ENCODE measurements around the gene TCF7L2. TPM values are rescaled to one million over a fixed set of nuclear protein-coding genes. Genes with fewer than 3 reads are reported as not detected.

The TCF7L2 gene
- total RNA-seq, 2 experiments from 2014 or later: 1.3 to 8.5 TPM

DNA sequence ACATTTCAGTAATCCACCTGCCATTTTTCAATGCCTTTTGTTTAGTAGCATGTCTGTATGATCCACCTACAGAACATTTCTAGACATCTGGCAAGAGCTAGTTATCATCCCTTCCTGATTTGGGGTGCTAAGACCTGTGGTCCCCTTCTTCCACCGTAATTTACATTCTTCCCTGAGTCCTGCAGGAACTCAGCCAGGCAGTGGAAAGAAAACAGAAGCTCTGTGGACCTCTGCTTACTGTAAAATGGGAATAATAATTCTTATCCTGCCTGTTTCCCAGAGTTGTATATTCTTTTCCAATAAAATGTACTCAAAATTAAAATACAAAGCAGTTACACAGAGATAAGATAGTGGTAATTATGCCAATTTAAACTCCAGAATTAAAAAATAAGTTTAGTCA, 126.9 kb downstream of the TCF7L2 start:
- ChIA-PET POLR2A (interaction anchor here (1.0 to 1.1 kb wide), 2 partner anchors 11 to 12 kb away, joined by 3 read pairs; no protein-coding TSS in a partner anchor), CTCF (ENCODE audit: unreplicated experiment) (no interaction called here)
- Histone ChIP-seq H3K36me3 (ENCODE audit: insufficient read depth, low read length) (no peaks in the 10 kb centered on the region), H4K20me1 (ENCODE audit: insufficient read depth, low read length) (no peaks in the 10 kb centered on the region), H3K9me3 (ENCODE audit: low read length) (no peaks in the 10 kb centered on the region), H3K4me3 (ENCODE audit: low read depth, low read length, poor library complexity, severe bottlenecking) (no peak overlapping the region), H3K4me1 (ENCODE audit: insufficient read depth, low read length, poor library complexity, severe bottlenecking) (no peaks in the 10 kb centered on the region), H3K4me2 (ENCODE audit: low read length) (no peak overlapping the region), H3K9me2 (ENCODE audit: insufficient read depth, low read length) (no peaks in the 10 kb centered on the region), H2AFZ (ENCODE audit: low read length) (no peak overlapping the region), H3K27ac (ENCODE audit: low read depth, low read length, poor library complexity, severe bottlenecking) (no peak overlapping the region), H3K79me2 (ENCODE audit: insufficient read depth, low read depth, low read length) (no peaks in the 10 kb centered on the region)
- intact Hi-C loops (cut with micrococcal nuclease; ENCODE audit: unreplicated experiment): no loop called here
- TF ChIP-seq EZH2phosphoT487 (IDR thresholded peaks at IDR 0.05; ENCODE audit: borderline replicate concordance, low read depth, low read length): no peak
- TF ChIP-seq, protein P1, sequence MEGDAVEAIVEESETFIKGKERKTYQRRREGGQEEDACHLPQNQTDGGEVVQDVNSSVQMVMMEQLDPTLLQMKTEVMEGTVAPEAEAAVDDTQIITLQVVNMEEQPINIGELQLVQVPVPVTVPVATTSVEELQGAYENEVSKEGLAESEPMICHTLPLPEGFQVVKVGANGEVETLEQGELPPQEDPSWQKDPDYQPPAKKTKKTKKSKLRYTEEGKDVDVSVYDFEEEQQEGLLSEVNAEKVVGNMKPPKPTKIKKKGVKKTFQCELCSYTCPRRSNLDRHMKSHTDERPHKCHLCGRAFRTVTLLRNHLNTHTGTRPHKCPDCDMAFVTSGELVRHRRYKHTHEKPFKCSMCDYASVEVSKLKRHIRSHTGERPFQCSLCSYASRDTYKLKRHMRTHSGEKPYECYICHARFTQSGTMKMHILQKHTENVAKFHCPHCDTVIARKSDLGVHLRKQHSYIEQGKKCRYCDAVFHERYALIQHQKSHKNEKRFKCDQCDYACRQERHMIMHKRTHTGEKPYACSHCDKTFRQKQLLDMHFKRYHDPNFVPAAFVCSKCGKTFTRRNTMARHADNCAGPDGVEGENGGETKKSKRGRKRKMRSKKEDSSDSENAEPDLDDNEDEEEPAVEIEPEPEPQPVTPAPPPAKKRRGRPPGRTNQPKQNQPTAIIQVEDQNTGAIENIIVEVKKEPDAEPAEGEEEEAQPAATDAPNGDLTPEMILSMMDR (conservative IDR thresholded peaks at IDR 0.05; ENCODE audit: low read length): no peak
- no TSS peak for BruUV-seq (replicated peaks)
- no peak for DNase-seq (ENCODE audit: low spot score)

DNA sequence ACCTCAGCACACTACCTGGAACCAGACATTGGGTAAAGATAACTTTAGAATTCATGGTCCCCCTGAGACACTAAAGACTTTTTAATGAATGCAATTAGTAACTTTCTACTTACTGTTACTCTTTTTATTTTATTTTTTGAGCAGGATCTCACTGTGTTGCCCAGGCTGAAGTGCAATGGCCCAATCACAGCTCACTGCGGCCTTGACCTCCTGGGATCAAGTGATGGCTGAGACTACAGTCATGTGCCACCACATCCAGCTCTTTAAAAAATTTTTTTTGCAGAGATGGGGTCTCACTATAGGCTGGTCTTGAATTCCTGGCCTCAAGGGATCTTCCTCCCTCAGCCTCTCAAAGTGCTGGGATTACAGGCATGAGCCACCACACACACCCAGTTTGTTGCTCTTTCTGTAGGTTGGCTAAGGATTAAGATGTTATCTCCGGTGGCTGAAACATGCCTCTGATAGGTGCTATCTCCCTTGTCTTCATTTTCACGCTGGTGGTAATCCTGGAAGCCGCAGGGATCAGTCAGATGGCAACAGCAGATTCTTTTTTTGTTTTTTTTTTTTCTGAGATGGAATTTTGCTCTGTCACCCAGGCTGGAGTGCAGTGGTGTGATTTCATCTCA, 128.3 kb downstream of the TCF7L2 start:
- H2AFZ ChIP-seq (ENCODE audit: low read length): no peak overlapping the region
- CTCF ChIA-PET (ENCODE audit: unreplicated experiment): no interaction called here
- no peaks in the 10 kb centered on the region for H3K79me2 ChIP-seq (ENCODE audit: insufficient read depth, low read depth, low read length)
- no peaks in the 10 kb centered on the region for H3K36me3 ChIP-seq (ENCODE audit: insufficient read depth, low read length)
- H3K4me2 ChIP-seq (ENCODE audit: low read length): no peak overlapping the region
- POLR2A ChIA-PET: interaction anchor here (0.7 kb wide), 1 partner anchor 16 kb away, joined by 3 read pairs; no protein-coding TSS in a partner anchor
- H3K9me3 ChIP-seq (ENCODE audit: low read length): no peaks in the 10 kb centered on the region
- H3K9me2 ChIP-seq (ENCODE audit: insufficient read depth, low read length): no peaks in the 10 kb centered on the region
- DNase-seq (ENCODE audit: low spot score): no peak
- H4K20me1 ChIP-seq (ENCODE audit: insufficient read depth, low read length): no peaks in the 10 kb centered on the region
- no peak overlapping the region for H3K4me3 ChIP-seq (ENCODE audit: low read depth, low read length, poor library complexity, severe bottlenecking)
- BruUV-seq (replicated peaks): no TSS peak
- H3K27ac ChIP-seq (ENCODE audit: low read depth, low read length, poor library complexity, severe bottlenecking): no peak overlapping the region
- H3K4me1 ChIP-seq (ENCODE audit: insufficient read depth, low read length, poor library complexity, severe bottlenecking): no peaks in the 10 kb centered on the region
- intact Hi-C loops (cut with micrococcal nuclease; ENCODE audit: unreplicated experiment): no loop called here
- TF ChIP-seq EZH2phosphoT487 (IDR thresholded peaks at IDR 0.05; ENCODE audit: borderline replicate concordance, low read depth, low read length): no peak
- TF ChIP-seq, protein P1 (conservative IDR thresholded peaks at IDR 0.05; ENCODE audit: low read length): no peak

DNA sequence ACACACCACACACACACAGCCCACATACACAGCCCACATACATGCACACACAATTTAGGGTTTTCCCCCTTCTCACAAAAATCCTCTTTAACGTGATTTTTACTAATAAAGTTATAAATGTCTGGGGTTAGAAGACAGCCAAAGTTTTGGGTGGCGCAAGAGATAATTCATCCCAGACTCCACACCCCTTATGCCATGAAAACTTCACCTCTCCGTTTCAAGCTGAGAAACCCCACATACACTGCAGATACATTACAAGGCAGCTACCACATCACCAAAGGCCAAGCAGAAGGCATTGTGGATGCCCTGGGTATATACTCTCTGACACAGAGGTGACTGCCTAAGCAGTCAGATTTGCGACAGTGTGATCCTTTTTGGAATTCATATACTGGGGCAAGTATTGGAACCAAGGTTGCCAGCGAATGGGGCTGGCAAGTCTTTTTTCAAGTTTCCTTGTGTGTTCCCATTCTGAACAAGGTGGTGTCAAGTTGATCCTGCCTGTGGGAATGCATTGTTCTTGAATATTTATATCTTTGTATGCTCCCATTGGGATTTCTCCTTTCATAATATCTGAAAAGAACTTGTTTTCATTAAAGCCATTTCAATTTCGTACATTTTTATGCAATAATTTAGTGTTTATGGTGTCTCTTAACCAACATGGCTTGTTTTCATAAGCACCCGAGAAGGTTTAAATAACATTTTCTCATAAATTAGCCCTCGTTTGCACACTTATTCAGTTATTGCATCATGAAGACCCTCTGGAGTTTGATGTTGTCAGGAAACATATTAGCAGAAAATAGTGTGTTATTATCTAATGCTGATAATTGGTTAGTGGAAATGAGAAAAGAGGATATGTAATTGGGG, 130.2 kb downstream of the TCF7L2 start:
- H4K20me1 ChIP-seq (ENCODE audit: insufficient read depth, low read length): no peaks in the 10 kb centered on the region
- no peaks in the 10 kb centered on the region for H3K9me3 ChIP-seq (ENCODE audit: low read length)
- H3K36me3 ChIP-seq (ENCODE audit: insufficient read depth, low read length): no peaks in the 10 kb centered on the region
- no peak for TF ChIP-seq EZH2phosphoT487 (IDR thresholded peaks at IDR 0.05; ENCODE audit: borderline replicate concordance, low read depth, low read length)
- TF ChIP-seq, protein P1 (conservative IDR thresholded peaks at IDR 0.05; ENCODE audit: low read length): no peak
- CTCF ChIA-PET (ENCODE audit: unreplicated experiment): no interaction called here
- H3K4me1 ChIP-seq (ENCODE audit: insufficient read depth, low read length, poor library complexity, severe bottlenecking): no peaks in the 10 kb centered on the region
- no peaks in the 10 kb centered on the region for H3K9me2 ChIP-seq (ENCODE audit: insufficient read depth, low read length)
- no peak overlapping the region for H2AFZ ChIP-seq (ENCODE audit: low read length)
- intact Hi-C loops (cut with micrococcal nuclease; ENCODE audit: unreplicated experiment): no loop called here
- H3K27ac ChIP-seq (ENCODE audit: low read depth, low read length, poor library complexity, severe bottlenecking): no peak overlapping the region
- H3K79me2 ChIP-seq (ENCODE audit: insufficient read depth, low read depth, low read length): no peaks in the 10 kb centered on the region
- BruUV-seq (replicated peaks): no TSS peak
- POLR2A ChIA-PET: no interaction called here
- H3K4me3 ChIP-seq (ENCODE audit: low read depth, low read length, poor library complexity, severe bottlenecking): no peak overlapping the region
- no peak for DNase-seq (ENCODE audit: low spot score)
- H3K4me2 ChIP-seq (ENCODE audit: low read length): no peak overlapping the region
